Stimulated activated CD8-positive, alpha-beta memory T cell treated with anti-CD3 and anti-CD28 coated beads, Interleukin-12 subunit alpha, Interleukin-12 subunit beta, amount 100 ng/mL, for 24 hours (primary cell): ENCODE data around the gene PGA4.
"Not testable (repeated sequence)": the region's sequence is repeated elsewhere in the genome, so short reads cannot be mapped to it uniquely, and the experiment has no call there.

Experiments used
- DNase-seq: peaks from one replicate; pipeline ENCODE4 v3.0.0-alpha.2; 2020; ENCODE audit errors: extremely low read depth

PGA4 gene

GRCh38 chr11:61204502-61205059, 17.6 kb upstream of the PGA4 start:
- DNase-seq = not testable (repeated sequence)

GRCh38 chr11:61207636-61208310, 14.4 kb upstream of the PGA4 start:
- DNase-seq = not testable (repeated sequence)

GRCh38 chr11:61210629-61211028, 11.5 kb upstream of the PGA4 start:
- not testable (repeated sequence) for DNase-seq

- DNase-seq = not testable (repeated sequence)
These were observed 10.7 kb upstream of the PGA4 start for GRCh38 chr11:61211327-61211952.

- DNase-seq = not testable (repeated sequence)
These were observed 9.9 kb upstream of the PGA4 start for GRCh38 chr11:61212202-61212601.

- DNase-seq = not testable (repeated sequence)
These were observed 8.3 kb upstream of the PGA4 start for GRCh38 chr11:61213711-61214324.

GRCh38 chr11:61218306-61218705, 3.8 kb upstream of the PGA4 start:
- not testable (repeated sequence) for DNase-seq

GRCh38 chr11:61219016-61219415, 3.1 kb upstream of the PGA4 start:
- DNase-seq = not testable (repeated sequence)

- DNase-seq = not testable (repeated sequence)
These were observed 545 bp downstream of the PGA4 start for GRCh38 chr11:61222692-61223091.

GRCh38 chr11:61226457-61227137, 4.5 kb downstream of the PGA4 start:
- not testable (repeated sequence) for DNase-seq

- DNase-seq = not testable (repeated sequence)
These were observed 7.3 kb downstream of the PGA4 start for GRCh38 chr11:61229458-61229857.

- not testable (repeated sequence) for DNase-seq
These were observed 8.9 kb downstream of the PGA4 start for GRCh38 chr11:61231033-61231432.

- not testable (repeated sequence) for DNase-seq
These were observed 9.4 kb downstream of the PGA4 start for GRCh38 chr11:61231585-61231984.

- DNase-seq = not testable (repeated sequence)
These were observed 10.5 kb downstream of the PGA4 start for GRCh38 chr11:61232548-61233145.

GRCh38 chr11:61237130-61237529, 15.0 kb downstream of the PGA4 start:
- not testable (repeated sequence) for DNase-seq

- not testable (repeated sequence) for DNase-seq
These were observed 18.1 kb downstream of the PGA4 start for GRCh38 chr11:61240288-61240687.

GRCh38 chr11:61240875-61241274, 18.7 kb downstream of the PGA4 start, which contains the start of gene PGA5:
TSS of gene PGA5 (plus strand) at chr11:61241175. CDS start at chr11:61241227, 52 bp downstream.
- not testable (repeated sequence) for DNase-seq

GRCh38 chr11:61241526-61241925, 19.4 kb downstream of the PGA4 start:
- DNase-seq = not testable (repeated sequence)

GRCh38 chr11:61245284-61245964, 23.3 kb downstream of the PGA4 start:
- not testable (repeated sequence) for DNase-seq

GRCh38 chr11:61248071-61248470, 25.9 kb downstream of the PGA4 start:
- not testable (repeated sequence) for DNase-seq

GRCh38 chr11:61249201-61249600, 27.1 kb downstream of the PGA4 start:
- not testable (repeated sequence) for DNase-seq
